Measurements from ENCODE around the gene MBD6.
"Not testable (repeated sequence)": the region's sequence is repeated elsewhere in the genome, so short reads cannot be mapped to it uniquely, and the experiment has no call there.

Gene MBD6

GRCh38 chr12:57551637-57552305 lies 29.1 kb downstream of the MBD6 start:
- no peak for DNase-seq

- no peak for DNase-seq
Observed at GRCh38 chr12:57552306-57552651, 29.7 kb downstream of the MBD6 start.

DNA sequence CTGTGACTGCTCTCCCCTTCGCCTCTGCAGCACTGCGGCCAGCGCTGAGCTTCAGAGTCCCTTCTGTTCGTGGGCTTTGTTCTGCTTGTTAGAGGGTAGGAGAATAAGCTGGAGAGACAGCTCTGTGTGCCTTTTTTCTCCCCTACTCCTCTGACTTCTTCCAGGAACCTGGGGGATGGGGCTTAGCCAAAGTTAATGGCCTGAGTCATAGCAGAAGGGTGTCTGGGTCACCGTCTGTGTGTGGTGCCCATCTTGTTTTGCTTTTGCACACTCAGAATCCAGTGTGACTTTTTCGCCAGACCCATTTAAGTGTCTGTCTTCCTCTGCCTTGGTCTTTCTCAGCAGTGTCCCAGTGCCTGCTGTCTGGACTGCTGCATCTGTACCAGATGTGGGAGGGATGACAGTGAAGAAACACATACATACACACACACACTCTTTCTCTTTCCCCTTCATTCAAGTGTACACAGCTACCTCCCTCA lies 30.2 kb downstream of the MBD6 start:
- DNase-seq = no peak

- DNase-seq = no peak
Observed at GRCh38 chr12:57553343-57554202, 30.9 kb downstream of the MBD6 start.

DNA sequence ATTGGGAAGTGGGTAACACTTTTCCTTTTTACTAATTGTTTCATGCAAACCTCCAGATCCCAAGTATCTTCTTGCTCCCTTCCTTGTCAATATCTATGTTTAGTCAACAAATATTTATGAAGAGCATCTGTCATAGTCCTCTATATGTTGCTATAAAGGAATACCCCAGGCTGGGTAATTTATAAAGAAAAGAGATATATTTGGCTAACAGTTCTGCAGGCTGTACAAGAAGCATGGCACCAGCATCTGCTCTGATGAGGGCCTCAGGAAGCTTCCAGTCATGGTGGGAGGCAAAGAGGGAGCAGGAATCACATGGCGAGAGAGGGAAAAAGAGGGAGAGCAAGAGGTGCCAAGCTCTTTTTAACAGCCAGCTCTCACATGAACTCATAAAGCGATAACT lies 31.8 kb downstream of the MBD6 start:
- DNase-seq = no peak

DNA sequence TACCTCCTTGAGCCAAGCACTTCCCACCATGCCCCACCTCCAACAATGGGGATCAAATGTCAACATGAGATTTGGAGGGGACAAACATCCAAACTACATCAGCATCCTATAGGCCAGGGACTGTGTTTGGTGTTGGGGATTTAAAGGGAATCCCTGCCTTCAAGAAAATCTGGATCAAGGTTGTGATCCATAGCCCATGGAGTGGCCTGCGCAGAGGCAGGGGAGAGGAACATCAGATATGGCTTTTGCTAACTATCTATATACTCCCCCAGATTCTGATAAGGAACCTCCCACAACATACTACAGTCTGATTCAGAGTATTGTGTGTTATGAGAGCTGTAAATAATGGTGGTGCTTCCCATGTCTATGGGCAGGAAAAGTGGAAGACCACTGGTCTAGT lies 32.3 kb downstream of the MBD6 start:
- no peak for DNase-seq

- DNase-seq = no peak
Observed at GRCh38 chr12:57558864-57559263, 36.2 kb downstream of the MBD6 start.

DNA sequence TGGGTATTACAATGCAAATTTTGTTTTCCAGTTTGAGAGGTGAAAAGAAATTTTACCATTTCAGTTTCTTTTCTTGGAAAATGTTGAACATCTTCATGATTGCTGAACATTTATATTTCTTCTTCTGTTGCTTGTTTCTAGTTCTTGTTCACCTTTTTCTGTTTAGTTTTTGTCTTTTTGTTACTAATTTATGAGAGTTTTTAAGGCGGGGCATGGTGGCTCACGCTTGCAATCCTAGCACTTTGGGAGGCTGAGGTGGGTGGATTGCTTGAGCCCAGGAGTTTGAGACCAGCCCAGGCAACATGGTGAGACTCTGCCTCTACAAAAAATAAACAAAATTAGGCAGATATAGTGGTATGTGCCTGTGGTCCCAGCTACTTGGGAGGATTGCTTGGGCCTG lies 37.9 kb downstream of the MBD6 start:
- DNase-seq = no peak

DNA sequence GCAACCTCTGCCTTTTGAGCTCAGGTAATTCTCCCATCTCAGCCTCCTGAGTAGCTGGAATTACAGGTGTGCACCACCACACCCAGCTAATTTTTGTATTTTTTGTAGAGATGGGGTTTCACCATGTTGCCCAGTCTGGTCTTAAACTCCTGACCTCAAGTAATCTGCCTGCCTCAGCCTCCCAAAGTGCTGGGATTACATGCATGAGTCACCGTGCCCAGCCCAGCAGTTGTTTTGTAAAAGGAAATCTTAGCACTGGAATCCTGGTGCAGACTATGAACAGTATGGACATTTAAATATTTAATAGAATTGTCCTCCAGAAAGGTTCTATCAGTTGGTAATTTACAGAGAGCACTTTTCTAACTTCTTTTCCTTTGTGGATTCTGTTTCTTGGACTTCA lies 38.5 kb downstream of the MBD6 start:
- DNase-seq = not testable (repeated sequence)

- no peak for DNase-seq
Observed at GRCh38 chr12:57563358-57563757, 40.7 kb downstream of the MBD6 start.

GRCh38 chr12:57564178-57564740 lies 41.6 kb downstream of the MBD6 start:
- DNase-seq = no peak

DNA sequence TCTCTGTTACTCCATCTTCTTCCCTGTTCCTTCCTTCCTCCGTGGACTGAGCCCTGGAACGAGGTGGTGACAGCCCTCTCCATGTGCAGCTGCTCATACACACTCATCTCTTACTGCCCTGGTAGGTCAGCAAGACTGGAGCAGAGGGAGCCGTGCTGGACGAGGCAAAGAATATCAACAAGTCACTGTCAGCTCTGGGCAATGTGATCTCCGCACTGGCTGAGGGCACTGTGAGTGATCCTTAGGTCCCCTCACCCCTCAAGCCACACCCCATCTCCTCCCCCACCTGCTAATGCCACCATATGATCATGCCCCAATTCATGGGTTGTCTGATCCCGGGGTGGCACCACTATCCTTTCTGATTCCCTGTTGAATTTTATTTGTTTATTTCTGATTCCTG lies 46.2 kb downstream of the MBD6 start:
- no peak for DNase-seq

GRCh38 chr12:57569858-57570257 lies 47.2 kb downstream of the MBD6 start:
- no peak for DNase-seq

GRCh38 chr12:57570438-57570837 lies 47.8 kb downstream of the MBD6 start:
- not testable (repeated sequence) for DNase-seq

GRCh38 chr12:57571926-57572762 lies 49.5 kb downstream of the MBD6 start:
- DNase-seq = no peak

DNA sequence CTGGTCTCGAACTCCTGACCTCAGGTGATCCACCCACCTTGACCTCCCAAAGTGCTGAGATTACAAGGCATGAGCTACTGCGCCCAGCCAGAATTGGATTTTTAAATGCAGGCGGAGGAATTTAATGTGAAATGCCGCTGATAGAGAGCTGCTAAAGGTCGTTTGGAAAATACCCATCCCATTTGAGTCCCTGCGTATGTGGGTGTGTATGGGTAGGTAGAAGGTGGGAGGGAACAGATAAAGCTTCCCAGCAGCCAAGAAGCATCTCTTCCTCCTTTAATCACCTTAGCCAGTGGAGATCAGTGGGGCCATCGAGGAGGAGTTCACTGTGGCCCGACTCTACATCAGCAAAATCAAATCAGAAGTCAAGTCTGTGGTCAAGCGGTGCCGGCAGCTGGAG lies 52.2 kb downstream of the MBD6 start:
- no peak for DNase-seq

DNA sequence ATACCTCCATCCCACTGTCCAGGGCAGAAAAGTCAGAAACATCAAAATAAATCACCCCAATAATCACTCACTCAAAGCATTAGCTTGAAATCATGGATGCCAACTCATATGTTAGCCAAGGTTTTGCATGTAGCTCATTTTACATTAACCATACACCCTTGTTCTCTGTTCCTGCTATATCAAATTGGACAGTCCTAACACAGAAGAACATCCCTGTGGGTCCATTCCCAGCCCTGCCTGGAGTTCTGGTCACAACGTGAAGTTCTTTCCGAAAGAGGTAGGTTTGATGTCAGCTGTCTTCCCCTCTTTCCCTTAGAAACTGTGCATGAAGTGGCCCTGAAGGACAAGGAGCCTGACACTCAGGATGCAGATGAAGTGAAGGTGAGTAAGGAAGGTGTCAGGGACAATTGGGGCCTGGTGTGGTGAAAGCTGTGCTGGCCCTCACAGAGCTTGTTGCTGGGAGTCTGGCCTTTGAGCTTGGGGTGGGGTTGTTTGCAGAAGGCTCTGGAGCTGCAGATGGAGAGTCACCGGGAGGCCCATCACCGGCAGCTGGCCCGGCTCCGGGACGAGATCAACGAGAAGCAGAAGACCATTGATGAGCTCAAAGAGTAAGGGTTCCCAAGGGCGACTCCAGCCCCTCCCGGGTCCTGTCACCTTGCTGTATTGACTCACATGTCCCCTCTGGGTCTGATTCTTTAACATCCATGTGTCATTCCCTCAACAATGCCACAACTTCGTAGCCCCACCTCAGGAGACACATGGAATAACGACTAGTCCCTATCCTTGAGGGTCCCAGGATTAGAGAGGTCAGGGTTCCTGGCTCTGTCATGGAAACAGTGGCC lies 53.4 kb downstream of the MBD6 start:
- no peak for DNase-seq

DNA sequence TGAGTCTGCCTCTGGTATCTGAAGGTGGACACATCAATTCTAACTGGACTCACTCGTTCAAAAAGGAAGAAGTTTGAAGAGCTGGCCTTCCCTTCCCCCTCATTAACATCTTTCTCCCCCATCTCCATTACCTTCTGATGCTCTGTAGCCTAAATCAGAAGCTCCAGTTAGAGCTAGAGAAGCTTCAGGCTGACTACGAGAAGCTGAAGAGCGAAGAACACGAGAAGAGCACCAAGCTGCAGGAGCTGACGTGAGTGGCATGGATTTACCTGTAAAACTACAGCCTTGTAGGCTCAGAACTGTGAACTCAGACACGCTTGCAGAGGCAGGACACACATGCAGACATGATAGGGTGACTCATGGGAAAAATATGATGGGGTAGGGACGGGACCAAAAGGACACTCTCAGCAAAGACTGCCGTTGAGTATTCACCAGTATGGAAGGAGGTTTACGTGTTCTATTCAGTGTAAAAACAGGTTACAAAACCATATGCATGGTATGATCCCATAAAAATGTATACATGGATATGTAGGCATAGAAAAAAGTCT lies 54.1 kb downstream of the MBD6 start:
- DNase-seq = no peak

DNA sequence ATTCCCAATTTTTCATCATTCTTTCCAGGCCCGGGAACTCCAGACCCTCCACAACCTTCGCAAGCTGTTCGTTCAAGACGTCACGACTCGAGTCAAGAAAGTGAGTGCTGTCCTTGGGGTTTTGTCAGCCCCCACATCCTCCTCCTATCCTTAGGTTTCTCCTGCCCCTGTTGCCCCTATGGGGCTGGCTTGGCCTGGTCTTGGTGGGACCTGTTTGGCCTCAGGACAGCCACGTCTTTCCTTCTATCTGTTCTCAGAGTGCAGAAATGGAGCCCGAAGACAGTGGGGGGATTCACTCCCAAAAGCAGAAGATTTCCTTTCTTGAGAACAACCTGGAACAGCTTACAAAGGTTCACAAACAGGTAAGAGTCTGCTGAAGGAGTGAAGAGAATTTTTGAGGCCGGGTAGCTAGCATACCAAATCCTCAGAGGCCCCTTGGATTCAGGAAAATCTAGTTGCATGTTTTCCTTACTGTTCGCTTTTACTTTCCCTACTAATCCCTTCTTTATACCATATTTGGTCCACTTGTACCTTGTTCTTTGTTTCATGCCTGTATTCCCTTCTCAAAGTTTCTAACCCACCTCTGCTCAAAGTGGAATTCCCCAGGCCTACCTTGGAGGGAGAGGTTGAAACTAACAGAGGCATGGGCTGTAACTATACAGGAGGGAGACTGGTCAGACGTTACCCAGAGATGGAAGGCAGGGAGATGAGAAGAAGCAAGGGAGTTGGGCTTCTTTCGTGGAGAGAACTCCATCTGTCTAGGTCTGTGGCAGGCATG lies 55.5 kb downstream of the MBD6 start:
- DNase-seq = no peak

DNA sequence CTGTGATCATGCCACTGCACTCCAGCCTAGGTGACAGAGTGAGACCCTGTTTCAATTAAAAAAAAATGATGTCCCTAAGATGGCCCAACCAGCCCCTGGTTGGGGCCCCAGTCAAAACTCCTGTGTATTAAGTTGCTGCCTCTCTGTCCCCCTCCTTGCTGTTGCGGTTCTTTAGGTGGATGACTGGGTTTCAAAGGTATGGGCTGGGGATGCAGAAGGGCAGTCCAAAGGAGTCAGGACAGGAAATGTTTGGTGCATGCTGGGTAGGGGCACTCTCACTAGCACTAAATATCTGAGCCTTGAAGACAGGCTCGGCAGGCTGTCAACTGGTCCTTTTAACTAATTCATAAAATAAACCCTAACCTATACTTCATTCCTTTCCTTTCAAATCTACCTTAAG lies 56.4 kb downstream of the MBD6 start:
- no peak for DNase-seq
